GM12872 (cell line): ENCODE measurements around the gene MUTYH.

ENCODE experiments used
- TF ChIP-seq, protein P1 (sequence below): IDR thresholded peaks from 3 replicates; pipeline ENCODE4 v1.5.1; 2011; ENCODE audit warnings: low read depth, mild to moderate bottlenecking, low read length, moderate library complexity; ENCODE audit not compliant: insufficient read depth

The MUTYH gene

DNA sequence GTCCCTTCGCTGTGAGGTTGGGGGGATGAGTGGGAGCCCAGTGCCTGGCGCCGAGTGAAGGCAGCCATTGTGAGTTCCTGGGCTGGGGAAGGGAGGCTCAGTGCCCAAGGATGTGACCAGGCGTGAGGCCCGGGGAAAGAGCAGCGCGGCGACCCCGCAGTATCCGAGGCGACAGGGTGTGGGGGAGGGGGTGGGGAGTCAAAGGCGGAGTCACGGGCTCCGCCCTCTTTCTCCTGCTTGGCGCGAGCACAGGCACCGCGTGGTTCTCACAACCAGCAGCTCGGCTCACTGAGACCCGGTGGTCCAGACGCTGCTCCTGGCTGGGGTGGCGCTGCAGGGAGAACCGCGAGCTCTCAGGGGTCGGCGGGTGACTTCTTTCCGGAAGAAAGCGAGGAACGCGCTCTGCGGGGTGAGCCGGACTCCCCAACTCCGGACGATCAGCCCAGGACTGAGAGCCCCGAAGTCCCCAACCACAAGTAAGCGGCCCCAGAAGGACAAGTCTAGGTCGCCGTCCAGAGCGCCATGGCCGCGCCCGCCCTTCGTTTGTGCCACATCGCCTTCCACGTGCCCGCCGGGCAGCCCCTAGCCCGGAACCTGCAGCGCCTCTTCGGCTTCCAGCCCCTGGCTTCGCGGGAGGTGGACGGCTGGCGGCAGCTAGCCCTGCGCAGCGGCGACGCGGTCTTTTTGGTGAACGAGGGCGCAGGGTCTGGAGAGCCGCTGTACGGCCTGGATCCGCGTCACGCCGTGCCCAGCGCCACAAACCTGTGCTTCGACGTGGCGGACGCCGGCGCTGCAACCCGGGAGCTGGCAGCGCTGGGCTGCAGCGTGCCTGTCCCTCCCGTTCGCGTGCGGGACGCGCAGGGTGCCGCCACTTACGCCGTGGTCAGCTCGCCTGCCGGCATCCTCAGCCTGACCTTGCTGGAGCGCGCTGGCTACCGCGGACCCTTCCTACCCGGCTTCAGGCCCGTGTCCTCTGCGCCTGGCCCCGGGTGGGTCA, 13.3 kb downstream of the MUTYH start, which contains the start of gene HPDL:
Gene HPDL, plus strand, starts transcription at position 269 of the 997 bp plus-strand sequence. Its CDS starts 254 bp downstream, at position 523.
- TF ChIP-seq, protein P1, sequence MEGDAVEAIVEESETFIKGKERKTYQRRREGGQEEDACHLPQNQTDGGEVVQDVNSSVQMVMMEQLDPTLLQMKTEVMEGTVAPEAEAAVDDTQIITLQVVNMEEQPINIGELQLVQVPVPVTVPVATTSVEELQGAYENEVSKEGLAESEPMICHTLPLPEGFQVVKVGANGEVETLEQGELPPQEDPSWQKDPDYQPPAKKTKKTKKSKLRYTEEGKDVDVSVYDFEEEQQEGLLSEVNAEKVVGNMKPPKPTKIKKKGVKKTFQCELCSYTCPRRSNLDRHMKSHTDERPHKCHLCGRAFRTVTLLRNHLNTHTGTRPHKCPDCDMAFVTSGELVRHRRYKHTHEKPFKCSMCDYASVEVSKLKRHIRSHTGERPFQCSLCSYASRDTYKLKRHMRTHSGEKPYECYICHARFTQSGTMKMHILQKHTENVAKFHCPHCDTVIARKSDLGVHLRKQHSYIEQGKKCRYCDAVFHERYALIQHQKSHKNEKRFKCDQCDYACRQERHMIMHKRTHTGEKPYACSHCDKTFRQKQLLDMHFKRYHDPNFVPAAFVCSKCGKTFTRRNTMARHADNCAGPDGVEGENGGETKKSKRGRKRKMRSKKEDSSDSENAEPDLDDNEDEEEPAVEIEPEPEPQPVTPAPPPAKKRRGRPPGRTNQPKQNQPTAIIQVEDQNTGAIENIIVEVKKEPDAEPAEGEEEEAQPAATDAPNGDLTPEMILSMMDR: 0 out of 3 replicates have a peak, but pooled peaks have one; percentile 13

- TF ChIP-seq, protein P1: no peak
These were observed 14.3 kb downstream of the MUTYH start for GRCh38 chr1:45325851-45326506.

GRCh38 chr1:45322486-45323040, 17.7 kb downstream of the MUTYH start:
- TF ChIP-seq, protein P1: no peak

- TF ChIP-seq, protein P1: no peak
These were observed 18.8 kb downstream of the MUTYH start for GRCh38 chr1:45321444-45321843.

GRCh38 chr1:45319761-45320160, 20.5 kb downstream of the MUTYH start:
- TF ChIP-seq, protein P1: no peak

GRCh38 chr1:45317166-45317565, 23.1 kb downstream of the MUTYH start:
- TF ChIP-seq, protein P1: no peak

- TF ChIP-seq, protein P1: no peak
These were observed 26.0 kb downstream of the MUTYH start for GRCh38 chr1:45314266-45314665.
